Effector memory CD4-positive, alpha-beta T cell (primary cell): ENCODE measurements around the gene TSKU.

Experiments
- DNase-seq, 3 donors: peaks; one replicate each; pipeline ENCODE4 v3.0.0-alpha.2; 2020
- H3K27ac ChIP-seq: 2 replicates; pipeline ENCODE4 v1.7.0; 2013; ENCODE audit warnings: mild to moderate bottlenecking, low read length, moderate library complexity; ENCODE audit not compliant: insufficient read depth, poor library complexity, severe bottlenecking
- H3K27me3 ChIP-seq: replicated peaks from 2 replicates; pipeline ENCODE4 v1.7.0; 2013; ENCODE audit warnings: mild to moderate bottlenecking, low read length; ENCODE audit not compliant: insufficient read depth, control insufficient read depth, poor library complexity, severe bottlenecking
- H3K36me3 ChIP-seq: 2 replicates; pipeline ENCODE4 v1.7.0; 2013; ENCODE audit warnings: mild to moderate bottlenecking, low read length, moderate library complexity; ENCODE audit not compliant: control insufficient read depth, insufficient read depth
- H3K4me1 ChIP-seq: 2 replicates; pipeline ENCODE4 v1.7.0; 2013; ENCODE audit warnings: low read length, mild to moderate bottlenecking; ENCODE audit not compliant: control insufficient read depth, insufficient read depth, poor library complexity, severe bottlenecking
- H3K4me3 ChIP-seq: 2 replicates; pipeline ENCODE4 v1.7.0; 2013; ENCODE audit warnings: low read length, low read depth, mild to moderate bottlenecking; ENCODE audit not compliant: insufficient read depth, poor library complexity, severe bottlenecking
- H3K9me3 ChIP-seq: 2 replicates; pipeline ENCODE4 v1.7.0; 2013; ENCODE audit warnings: mild to moderate bottlenecking, low read length, moderate library complexity; ENCODE audit not compliant: control insufficient read depth

TSKU gene

GRCh38 chr11:76800466-76801200, 17.5 kb downstream of the TSKU start:
- Histone ChIP-seq H3K9me3 (no peaks in the 10 kb centered on the region), H3K36me3 (no peaks in the 10 kb centered on the region), H3K27me3 (no peaks in the 10 kb centered on the region), H3K4me3 (no peak overlapping the region), H3K4me1 (peaks cover 10% of the 10 kb centered on the region), H3K27ac (no peak overlapping the region)
- no peak for DNase-seq

DNA sequence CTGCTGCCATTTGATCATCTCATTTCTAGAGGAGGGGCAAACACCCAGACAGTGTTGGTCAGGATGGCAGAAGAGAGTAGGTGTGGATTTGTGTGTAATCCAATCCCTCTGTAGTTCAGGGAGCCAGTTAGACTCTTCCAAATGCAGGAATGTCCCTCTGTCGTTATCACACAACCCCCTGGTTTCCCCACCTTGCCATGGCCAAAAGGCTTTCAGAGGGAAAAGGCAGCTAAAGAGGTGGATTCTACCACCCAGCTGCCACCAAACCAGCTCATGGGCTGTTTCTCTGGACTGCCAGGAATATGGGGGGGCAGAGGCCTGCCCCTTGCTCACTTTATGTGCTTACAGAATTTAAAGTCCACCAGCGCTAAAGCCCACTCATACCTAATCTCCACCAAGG, 18.1 kb downstream of the TSKU start:
- no peak for DNase-seq
- H3K4me1 ChIP-seq: peaks cover 10% of the 10 kb centered on the region
- no peaks in the 10 kb centered on the region for H3K9me3 ChIP-seq
- H3K4me3 ChIP-seq: no peak overlapping the region
- H3K27me3 ChIP-seq: no peaks in the 10 kb centered on the region
- H3K36me3 ChIP-seq: no peaks in the 10 kb centered on the region
- no peak overlapping the region for H3K27ac ChIP-seq

GRCh38 chr11:76801736-76802135, 18.6 kb downstream of the TSKU start:
- Histone ChIP-seq H3K9me3 (no peaks in the 10 kb centered on the region), H3K27me3 (no peaks in the 10 kb centered on the region), H3K36me3 (no peaks in the 10 kb centered on the region), H3K4me3 (no peak overlapping the region), H3K27ac (no peak overlapping the region), H3K4me1 (peaks cover 10% of the 10 kb centered on the region)
- no peak for DNase-seq

DNA sequence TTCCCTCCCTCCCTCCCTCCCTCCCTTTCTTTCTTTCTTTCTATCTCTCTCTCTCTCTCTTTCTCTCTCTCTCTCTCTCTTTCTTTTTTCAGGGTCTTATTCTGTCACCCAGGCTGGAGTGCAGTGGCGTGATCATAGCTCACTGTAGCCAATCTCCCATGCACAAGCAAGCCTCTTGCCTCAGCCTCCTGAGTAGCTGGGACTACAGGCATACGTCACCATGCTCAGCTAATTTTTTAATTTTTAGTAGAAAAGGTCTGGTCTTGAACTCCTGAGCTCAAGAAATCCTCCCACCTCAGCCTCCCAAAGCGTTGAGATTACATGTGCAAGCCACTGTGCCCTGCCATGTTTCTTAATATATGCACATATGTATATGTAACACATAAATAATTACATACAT, 19.0 kb downstream of the TSKU start:
- Histone ChIP-seq H3K36me3 (no peaks in the 10 kb centered on the region), H3K27me3 (no peaks in the 10 kb centered on the region), H3K4me1 (peaks cover 10% of the 10 kb centered on the region), H3K27ac (no peak overlapping the region), H3K9me3 (no peaks in the 10 kb centered on the region), H3K4me3 (no peak overlapping the region)
- DNase-seq: no peak

- Histone ChIP-seq H3K36me3 (no peaks in the 10 kb centered on the region), H3K4me3 (no peak overlapping the region), H3K27me3 (no peaks in the 10 kb centered on the region), H3K4me1 (peaks cover 10% of the 10 kb centered on the region), H3K9me3 (no peaks in the 10 kb centered on the region), H3K27ac (no peak overlapping the region)
- no peak for DNase-seq
Observed at GRCh38 chr11:76802621-76803020, 19.5 kb downstream of the TSKU start.

- Histone ChIP-seq H3K27ac (no peak overlapping the region), H3K27me3 (no peaks in the 10 kb centered on the region), H3K4me1 (peaks cover 10% of the 10 kb centered on the region), H3K9me3 (no peaks in the 10 kb centered on the region), H3K36me3 (no peaks in the 10 kb centered on the region), H3K4me3 (no peak overlapping the region)
- no peak for DNase-seq
Observed at GRCh38 chr11:76803023-76803422, 19.9 kb downstream of the TSKU start.

GRCh38 chr11:76803811-76804600, 20.9 kb downstream of the TSKU start:
- peaks cover 8% of the 10 kb centered on the region for H3K4me1 ChIP-seq
- no peak overlapping the region for H3K27ac ChIP-seq
- DNase-seq: no peak
- no peak overlapping the region for H3K4me3 ChIP-seq
- no peaks in the 10 kb centered on the region for H3K36me3 ChIP-seq
- no peaks in the 10 kb centered on the region for H3K9me3 ChIP-seq
- H3K27me3 ChIP-seq: no peaks in the 10 kb centered on the region

GRCh38 chr11:76805206-76805913, 22.2 kb downstream of the TSKU start:
- H3K4me3 ChIP-seq: no peak overlapping the region
- no peak overlapping the region for H3K27ac ChIP-seq
- H3K4me1 ChIP-seq: no peaks in the 10 kb centered on the region
- H3K9me3 ChIP-seq: no peaks in the 10 kb centered on the region
- no peaks in the 10 kb centered on the region for H3K36me3 ChIP-seq
- DNase-seq: no peak
- no peaks in the 10 kb centered on the region for H3K27me3 ChIP-seq

- Histone ChIP-seq H3K4me3 (no peak overlapping the region), H3K36me3 (no peaks in the 10 kb centered on the region), H3K27ac (no peak overlapping the region), H3K9me3 (no peaks in the 10 kb centered on the region), H3K4me1 (no peaks in the 10 kb centered on the region), H3K27me3 (no peaks in the 10 kb centered on the region)
- DNase-seq: no peak
Observed at GRCh38 chr11:76806131-76806530, 23.0 kb downstream of the TSKU start.
